K562 (cell line): ENCODE measurements around the gene GRIP1. TPM values are rescaled to one million over a fixed set of nuclear protein-coding genes. Genes with fewer than 3 reads are reported as not detected.

Source experiments
- E2F1 ChIP-seq: sonication (generic); formaldehyde crosslinking; IDR thresholded peaks from 2 replicates; pipeline ENCODE4 v1.8.1; 2023; ENCODE audit warnings: mild to moderate bottlenecking, missing genetic modification reagents, moderate library complexity
- MTA2 ChIP-seq: fragments of 450-650 bp; IDR thresholded peaks from 2 replicates; pipeline ENCODE4 v1.6.1; 2016; ENCODE audit warnings: low read depth
- NRF1 ChIP-seq, 2 experiments: fragments of 450-650 bp; IDR thresholded peaks in 1 of 2; conservative IDR thresholded peaks in 1 of 2; 2 replicates each; pipeline ENCODE4 v1.6.1; 2014; ENCODE audit warnings: mild to moderate bottlenecking in 2 of 2
- POLR2B ChIP-seq: fragments of 450-650 bp; IDR thresholded peaks from 2 replicates; pipeline ENCODE4 v1.6.1; 2018; ENCODE audit warnings: low read depth; ENCODE audit not compliant: partially characterized antibody
- STAT5A ChIP-seq: IDR thresholded peaks from 2 replicates; pipeline ENCODE4 v1.6.1; 2012; ENCODE audit warnings: low read length, inconsistent platforms, borderline replicate concordance
- TAL1 ChIP-seq: fragments of 450-650 bp; IDR thresholded peaks from 2 replicates; pipeline ENCODE4 v1.6.1; 2016; ENCODE audit warnings: mild to moderate bottlenecking
- TGIF2 ChIP-seq: sonication (generic); formaldehyde crosslinking; IDR thresholded peaks from 2 replicates; pipeline ENCODE4 v1.8.1; 2022; ENCODE audit warnings: mild to moderate bottlenecking, missing genetic modification reagents, moderate library complexity
- TRIM24 ChIP-seq, 2 experiments: fragments of 450-650 bp; IDR thresholded peaks; 2 replicates each; pipeline ENCODE4 v1.6.1; 2016
- UBTF ChIP-seq, 2 experiments: IDR thresholded peaks; 2 replicates each; pipeline ENCODE4 v1.6.1; 2012; ENCODE audit warnings: improper control_type of control experiment in 2 of 2, low read depth in 2 of 2, low read length in 2 of 2, borderline replicate concordance in 1 of 2
- ZNF398 ChIP-seq: fragments of 250-450 bp; sonication (Bioruptor Pico); IDR thresholded peaks from 2 replicates; pipeline ENCODE4 v1.8.0; 2021; ENCODE audit warnings: moderate library complexity, mild to moderate bottlenecking, inconsistent platforms
- ZNF512 ChIP-seq: IDR thresholded peaks from 2 replicates; pipeline ENCODE4 v1.6.1; 2016; ENCODE audit warnings: missing genetic modification characterization, missing compliant biosample characterization
- polyA plus RNA-seq, 8 experiments: library from polyadenylated mRNA; depleted of rRNA in 4 of 8; stranded (reverse) in 5 of 8; unstranded in 3 of 8; fragments of >200 nt; fragmentation: Nextera tagmentation in 2 of 8; fragmentation: Illumina TruSeq in 1 of 8; extraction: Ambion mirVana in 2 of 8; extraction: Trizol in 1 of 8; gene quantifications; 2 replicates each; pipeline versions ENCODE4 v1.2.1 to v1.2.3, GENCODE V29; 2011 to 2014; ENCODE audit warnings: inconsistent platforms in 1 of 8, missing spikeins in 1 of 8
- total RNA-seq, 7 experiments: library from RNA; depleted of rRNA in 6 of 7; stranded (reverse); fragments of >200 nt in 6 of 7; fragmentation: Illumina TruSeq in 2 of 7; extraction: Trizol in 2 of 7; gene quantifications; 2 replicates each; pipeline versions ENCODE4 v1.2.1 to v1.2.3, GENCODE V29; 2011 to 2021; ENCODE audit warnings: low replicate concordance in 1 of 7

Gene GRIP1
- total and polyA plus RNA-seq, 9 of the 15 experiments (the other 6 are each of a cell fraction or from before 2014, with no cell fraction given) = 0.28 to 1.2 (median 0.45) TPM

GRCh38 chr12:66573605-66574004 is 105.3 kb downstream of the GRIP1 start (continued):
- no peak for TF ChIP-seq ZNF398 (CRISPR knock-in tag)
- no peak for TF ChIP-seq ZNF512
- no peak for TF ChIP-seq UBTF (IDR thresholded peaks at IDR 0.05; ENCODE audit: borderline replicate concordance in 1 of 2, low read depth in 2 of 2, low read length in 2 of 2)
- TF ChIP-seq TRIM24 (IDR thresholded peaks at IDR 0.05) = no peak
- TF ChIP-seq MTA2 = no peak
- TF ChIP-seq POLR2B = no peak
- no peak for TF ChIP-seq TAL1
- TF ChIP-seq NRF1 (conservative IDR thresholded peaks at IDR 0.05 in 1 of 2, IDR thresholded peaks at IDR 0.05 in 1 of 2) = no peak
- TF ChIP-seq E2F1 = no peak
- TF ChIP-seq TGIF2 (CRISPR knock-in tag) = no peak
- no peak for TF ChIP-seq STAT5A
